ENCODE results near the gene EFCAB11.
"Not testable (repeated sequence)": the region's sequence is repeated elsewhere in the genome, so short reads cannot be mapped to it uniquely, and the experiment has no call there.

EFCAB11 gene

DNA sequence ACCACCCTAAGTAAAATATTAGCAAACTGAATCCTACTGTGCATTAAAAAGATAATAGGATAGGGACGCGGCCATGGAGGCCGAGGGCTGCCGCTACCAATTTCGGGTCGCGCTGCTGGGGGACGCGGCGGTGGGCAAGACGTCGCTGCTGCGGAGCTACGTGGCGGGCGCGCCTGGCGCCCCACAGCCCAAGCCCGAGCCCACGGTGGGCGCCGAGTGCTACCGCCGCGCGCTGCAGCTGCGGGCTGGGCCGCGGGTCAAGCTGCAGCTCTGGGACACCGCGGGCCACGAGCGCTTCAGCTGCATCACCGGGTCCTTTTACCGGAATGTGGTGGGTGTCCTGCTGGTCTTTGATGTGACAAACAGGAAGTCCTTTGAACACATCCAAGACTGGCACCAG lies 62.8 kb downstream of the EFCAB11 start:
- H3K27me3 Mint-ChIP-seq; H3K9me3 Mint-ChIP-seq; ATAC-seq (ENCODE audit: low read depth); DNase-seq (ENCODE audit: low spot score in 2 of 2); H3K36me3 Mint-ChIP-seq; H3K4me1 Mint-ChIP-seq; H3K4me3 Mint-ChIP-seq; H3K27ac Mint-ChIP-seq: not testable (repeated sequence)

DNA sequence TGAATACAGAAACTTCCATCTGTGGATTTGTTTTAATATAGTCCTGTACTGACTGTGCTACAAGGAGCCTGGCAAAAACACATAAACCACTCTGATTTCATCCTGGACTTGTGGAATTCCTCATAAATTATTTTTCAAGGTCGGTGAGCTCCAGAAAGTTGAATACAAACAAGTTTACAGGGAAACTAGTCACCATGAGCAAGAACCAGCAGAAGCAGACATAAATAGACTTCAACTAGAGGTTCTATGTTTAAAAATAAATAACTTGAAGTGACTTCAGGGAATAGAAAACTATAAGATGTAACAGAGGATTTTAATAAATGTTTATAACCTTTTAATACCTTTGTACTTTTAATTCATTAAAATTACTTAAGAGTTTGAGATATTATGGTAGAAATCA lies 63.5 kb downstream of the EFCAB11 start:
- Mint-ChIP-seq H3K36me3 (peaks cover 9% of the 10 kb centered on the region), H3K4me3 (no peak overlapping the region), H3K27ac (no peak overlapping the region), H3K27me3 (no peaks in the 10 kb centered on the region), H3K9me3 (peaks cover 7% of the 10 kb centered on the region), H3K4me1 (no peaks in the 10 kb centered on the region)
- ATAC-seq (ENCODE audit: low read depth) (no peak), DNase-seq (ENCODE audit: low spot score in 2 of 2) (no peak)

DNA sequence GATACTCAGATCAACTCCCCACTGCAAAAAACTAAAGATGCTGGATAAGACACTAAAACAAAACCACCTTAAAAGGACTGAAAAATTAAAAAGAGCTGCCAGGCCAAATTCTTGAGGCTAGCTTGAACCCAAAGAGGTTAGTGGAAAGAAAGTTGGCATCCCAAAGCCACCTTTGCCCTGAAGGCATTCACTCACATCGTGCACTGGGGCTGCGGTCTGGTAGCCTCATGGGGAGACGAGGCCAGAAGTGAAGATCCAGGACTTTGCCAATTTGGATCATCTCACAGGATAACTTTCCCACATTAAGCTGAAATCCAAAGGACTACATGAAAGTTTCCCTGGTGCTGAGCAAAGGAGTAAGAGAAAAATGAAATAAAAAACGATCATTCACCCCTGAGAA lies 63.9 kb downstream of the EFCAB11 start:
- no peaks in the 10 kb centered on the region for H3K27me3 Mint-ChIP-seq
- DNase-seq (ENCODE audit: low spot score in 2 of 2) (no peak), ATAC-seq (ENCODE audit: low read depth) (no peak)
- H3K4me1 Mint-ChIP-seq, result no peaks in the 10 kb centered on the region
- H3K27ac Mint-ChIP-seq, result no peak overlapping the region
- H3K4me3 Mint-ChIP-seq, result no peak overlapping the region
- peaks cover 4% of the 10 kb centered on the region for H3K9me3 Mint-ChIP-seq
- peaks cover 7% of the 10 kb centered on the region for H3K36me3 Mint-ChIP-seq

DNA sequence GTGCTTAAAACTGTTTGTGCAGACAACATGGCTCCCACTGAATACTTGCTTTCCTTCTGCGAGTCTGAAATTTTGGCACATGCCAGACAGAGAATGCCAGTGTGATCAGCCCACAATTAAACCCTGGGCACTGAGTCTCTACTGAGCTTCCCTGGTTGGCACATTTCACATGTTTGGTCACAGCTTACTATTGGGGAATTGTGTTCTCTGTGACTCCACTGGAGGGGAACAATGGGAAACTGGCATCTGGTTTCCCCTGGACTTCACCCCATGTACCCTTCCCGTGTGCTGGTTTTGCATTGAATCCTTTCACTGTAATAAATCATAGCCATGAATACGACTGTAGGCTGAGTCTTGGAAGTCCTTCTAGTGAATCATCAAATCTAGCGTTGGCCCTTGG lies 64.9 kb downstream of the EFCAB11 start:
- ATAC-seq (ENCODE audit: low read depth), result no peak
- peaks cover 9% of the 10 kb centered on the region for H3K36me3 Mint-ChIP-seq
- H3K27ac Mint-ChIP-seq, result no peak overlapping the region

DNA sequence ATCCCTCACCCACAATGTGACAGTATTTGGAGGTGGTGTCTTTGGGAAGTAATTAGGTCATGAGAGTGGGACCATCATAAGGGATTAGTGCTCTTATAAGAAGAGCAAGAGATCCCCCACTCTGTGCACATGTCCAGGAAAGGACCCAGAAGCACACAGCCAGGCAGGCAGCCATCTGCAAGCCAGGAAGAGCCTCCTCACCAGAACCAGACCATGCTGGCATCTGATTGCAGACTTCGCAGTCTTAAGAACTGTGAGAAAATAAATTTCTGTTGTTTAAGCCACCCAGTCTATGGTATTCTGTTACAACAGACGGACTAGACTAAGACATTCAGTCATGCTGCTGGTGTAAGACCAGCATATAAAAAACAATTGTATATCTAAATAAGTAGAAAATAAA lies 69.8 kb downstream of the EFCAB11 start:
- no peaks in the 10 kb centered on the region for H3K27me3 Mint-ChIP-seq
- no peaks in the 10 kb centered on the region for H3K4me1 Mint-ChIP-seq
- H3K9me3 Mint-ChIP-seq, result no peaks in the 10 kb centered on the region
- DNase-seq (ENCODE audit: low spot score in 2 of 2), result no peak
- H3K4me3 Mint-ChIP-seq, result no peak overlapping the region
- H3K36me3 Mint-ChIP-seq, result peaks cover 3% of the 10 kb centered on the region
- H3K27ac Mint-ChIP-seq, result no peak overlapping the region
- ATAC-seq (ENCODE audit: low read depth), result no peak

More for the DNA sequence above, 64.9 kb downstream of the EFCAB11 start:
- DNase-seq (ENCODE audit: low spot score in 2 of 2), result no peak
- no peak overlapping the region for H3K4me3 Mint-ChIP-seq
- H3K9me3 Mint-ChIP-seq, result peaks cover 4% of the 10 kb centered on the region
- no peaks in the 10 kb centered on the region for H3K27me3 Mint-ChIP-seq
- no peaks in the 10 kb centered on the region for H3K4me1 Mint-ChIP-seq

DNA sequence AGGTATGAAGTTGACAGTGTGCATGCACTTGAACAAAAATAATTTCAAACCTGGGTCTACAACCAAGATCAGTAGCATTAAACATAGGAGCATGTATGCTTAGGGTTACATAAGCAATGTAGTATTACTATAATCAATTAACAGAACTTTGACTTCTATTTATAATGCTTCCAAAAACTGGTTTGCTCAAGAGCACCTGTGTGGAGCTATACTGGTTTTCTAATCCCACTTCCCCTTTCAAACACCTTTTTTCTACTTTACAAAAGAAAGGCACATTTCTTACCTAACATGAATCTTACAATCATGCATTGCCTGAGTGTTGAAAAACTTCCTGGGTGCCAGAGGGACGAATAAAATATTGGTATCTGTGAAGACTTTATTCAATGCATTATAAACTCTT lies 72.7 kb downstream of the EFCAB11 start:
- Mint-ChIP-seq H3K27me3 (no peaks in the 10 kb centered on the region), H3K27ac (no peak overlapping the region)
- ATAC-seq (ENCODE audit: low read depth), result no peak

DNA sequence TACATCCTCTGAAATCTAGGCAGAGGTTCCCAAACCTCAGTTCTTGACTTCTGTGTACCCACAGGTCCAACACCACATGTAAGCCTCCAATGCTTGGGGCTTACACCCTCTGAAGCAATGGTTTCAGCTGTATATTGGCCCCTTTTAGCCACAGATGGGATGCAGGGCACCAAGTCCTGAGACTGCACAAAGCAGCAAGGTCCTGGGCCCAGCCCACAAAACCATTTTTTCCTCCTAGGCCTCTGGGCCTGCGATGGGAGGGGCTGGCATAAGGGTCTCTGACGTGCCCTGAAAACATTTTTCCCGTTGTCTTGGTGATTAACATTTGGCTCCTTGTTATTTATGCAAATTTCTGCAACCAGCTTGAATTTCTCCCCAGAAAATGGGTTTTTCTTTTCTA lies 80.4 kb downstream of the EFCAB11 start:
- DNase-seq (ENCODE audit: low spot score in 2 of 2); H3K4me1 Mint-ChIP-seq; ATAC-seq (ENCODE audit: low read depth); H3K27ac Mint-ChIP-seq; H3K4me3 Mint-ChIP-seq; H3K27me3 Mint-ChIP-seq: not testable (repeated sequence)
- Mint-ChIP-seq H3K9me3 (peaks cover 12% of the 10 kb centered on the region), H3K36me3 (peaks cover 28% of the 10 kb centered on the region)

More for the DNA sequence above, 72.7 kb downstream of the EFCAB11 start:
- Mint-ChIP-seq H3K4me3 (no peak overlapping the region), H3K36me3 (peaks cover 3% of the 10 kb centered on the region), H3K9me3 (no peaks in the 10 kb centered on the region), H3K4me1 (peaks cover 4% of the 10 kb centered on the region)
- DNase-seq (ENCODE audit: low spot score in 2 of 2), result no peak

DNA sequence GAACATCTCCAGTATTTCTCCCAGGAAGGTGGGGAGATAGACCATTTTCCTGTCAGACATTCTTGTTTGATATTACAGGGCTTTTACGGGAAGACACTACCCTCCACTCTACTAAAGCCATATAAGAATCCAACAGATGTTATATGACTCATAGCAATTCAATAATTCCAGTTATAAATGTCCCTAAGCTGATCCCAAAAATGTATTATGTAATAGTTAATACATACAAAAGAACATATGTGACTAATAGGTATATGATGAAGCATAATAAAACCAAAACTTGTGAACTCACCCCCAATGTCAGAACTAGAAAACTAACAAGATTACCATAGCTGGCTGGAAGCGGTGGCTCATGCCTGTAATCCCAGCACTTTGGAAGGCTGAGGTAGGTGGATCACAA lies 84.2 kb downstream of the EFCAB11 start:
- H3K9me3 Mint-ChIP-seq, result peaks cover 5% of the 10 kb centered on the region
- no peak overlapping the region for H3K4me3 Mint-ChIP-seq
- ATAC-seq (ENCODE audit: low read depth), result no peak
- H3K27me3 Mint-ChIP-seq, result no peaks in the 10 kb centered on the region
- peaks cover 28% of the 10 kb centered on the region for H3K36me3 Mint-ChIP-seq
- no peak overlapping the region for H3K27ac Mint-ChIP-seq
- DNase-seq (ENCODE audit: low spot score in 2 of 2), result no peak
- no peaks in the 10 kb centered on the region for H3K4me1 Mint-ChIP-seq

DNA sequence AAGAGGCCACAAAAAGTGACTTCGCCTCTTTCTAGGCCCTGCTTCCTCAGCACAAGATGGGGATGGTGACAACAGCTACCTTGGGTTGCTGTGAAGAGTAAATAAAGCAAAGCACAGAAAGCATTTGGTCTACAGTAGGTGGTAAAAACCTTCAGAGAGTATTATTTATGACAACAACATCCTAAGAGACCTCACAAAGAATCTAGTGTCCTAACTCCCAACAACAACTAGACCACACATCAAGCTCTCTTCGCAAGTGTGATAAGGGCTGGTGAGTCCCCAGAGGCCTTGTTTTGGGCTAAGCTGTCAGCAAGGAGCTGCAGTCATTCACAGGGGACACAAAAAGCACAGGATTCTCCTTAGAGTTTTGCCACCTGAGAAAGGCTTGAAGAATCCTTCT lies 84.9 kb downstream of the EFCAB11 start:
- no peak for DNase-seq (ENCODE audit: low spot score in 2 of 2)
- peaks cover 3% of the 10 kb centered on the region for H3K9me3 Mint-ChIP-seq
- no peak overlapping the region for H3K27ac Mint-ChIP-seq
- no peaks in the 10 kb centered on the region for H3K4me1 Mint-ChIP-seq
- H3K27me3 Mint-ChIP-seq, result no peaks in the 10 kb centered on the region
- no peak overlapping the region for H3K4me3 Mint-ChIP-seq
- ATAC-seq (ENCODE audit: low read depth), result no peak
- peaks cover 25% of the 10 kb centered on the region for H3K36me3 Mint-ChIP-seq

DNA sequence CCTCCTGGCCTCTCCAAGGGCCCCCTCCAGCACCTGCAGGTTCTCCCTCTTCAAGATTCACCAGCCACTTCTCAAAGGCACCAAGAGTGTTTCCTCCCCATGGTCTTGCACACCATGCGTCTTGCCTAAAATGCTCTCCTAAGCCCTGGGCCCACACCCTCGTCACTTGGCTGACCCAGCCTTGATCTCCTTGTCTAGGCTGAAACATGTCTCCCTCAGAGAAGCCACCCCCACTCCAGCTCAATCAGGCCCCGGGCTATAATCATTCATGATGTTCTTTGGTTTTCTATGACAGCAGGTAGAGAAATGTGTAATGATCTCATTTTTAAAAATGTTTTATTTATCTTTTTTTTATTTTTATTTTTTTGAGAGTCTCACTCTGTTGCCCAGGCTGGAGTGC lies 88.1 kb downstream of the EFCAB11 start:
- H3K36me3 Mint-ChIP-seq, result peaks cover 17% of the 10 kb centered on the region
- no peaks in the 10 kb centered on the region for H3K9me3 Mint-ChIP-seq
- ATAC-seq (ENCODE audit: low read depth) (no peak), DNase-seq (ENCODE audit: low spot score in 2 of 2) (no peak)
- no peak overlapping the region for H3K4me3 Mint-ChIP-seq
- H3K27me3 Mint-ChIP-seq, result no peaks in the 10 kb centered on the region
- no peaks in the 10 kb centered on the region for H3K4me1 Mint-ChIP-seq
- H3K27ac Mint-ChIP-seq, result no peak overlapping the region

DNA sequence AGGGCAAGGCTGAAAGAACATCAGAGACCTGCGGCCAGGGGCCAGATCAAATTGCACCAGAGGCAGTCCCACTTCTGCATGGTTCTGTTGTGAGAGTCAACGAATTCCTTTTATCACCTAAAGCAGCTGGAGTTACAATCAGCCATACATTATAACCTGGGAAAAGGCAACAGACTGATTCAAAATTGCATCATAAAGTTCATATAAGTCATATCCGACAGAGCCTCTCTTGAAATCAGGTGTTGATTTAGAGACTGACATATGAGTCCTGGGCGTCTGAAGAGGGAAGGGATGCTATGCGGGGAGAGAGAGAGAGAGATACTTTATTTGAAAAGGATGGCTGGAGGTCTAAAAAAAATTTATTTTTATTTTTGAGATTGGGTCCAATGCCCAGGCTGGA lies 89.4 kb downstream of the EFCAB11 start:
- no peak for ATAC-seq (ENCODE audit: low read depth)
- Mint-ChIP-seq H3K4me3 (no peak overlapping the region), H3K27ac (no peak overlapping the region), H3K36me3 (peaks cover 22% of the 10 kb centered on the region), H3K9me3 (peaks cover 2% of the 10 kb centered on the region), H3K27me3 (no peaks in the 10 kb centered on the region), H3K4me1 (no peaks in the 10 kb centered on the region)
- DNase-seq (ENCODE audit: low spot score in 2 of 2), result no peak

DNA sequence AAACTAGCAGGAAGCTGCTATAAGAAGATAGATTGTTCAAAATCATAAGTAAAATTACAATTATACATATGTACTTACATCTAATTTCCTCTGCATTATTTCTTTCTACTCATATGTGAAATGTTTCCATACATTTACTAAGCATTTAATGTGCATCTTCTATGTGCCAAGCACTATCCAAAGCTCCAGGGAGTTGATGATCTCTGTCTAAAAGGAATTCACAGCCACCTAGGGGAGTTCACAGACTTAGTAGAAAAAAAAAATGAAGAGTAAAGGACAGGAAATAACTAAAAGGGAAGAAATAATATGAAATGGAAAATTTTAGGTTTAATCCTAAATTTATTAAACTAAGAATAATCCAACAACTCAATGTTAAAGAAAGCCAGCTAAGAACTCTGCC lies 91.7 kb downstream of the EFCAB11 start:
- DNase-seq (ENCODE audit: low spot score in 2 of 2), result no peak
- no peaks in the 10 kb centered on the region for H3K27me3 Mint-ChIP-seq

DNA sequence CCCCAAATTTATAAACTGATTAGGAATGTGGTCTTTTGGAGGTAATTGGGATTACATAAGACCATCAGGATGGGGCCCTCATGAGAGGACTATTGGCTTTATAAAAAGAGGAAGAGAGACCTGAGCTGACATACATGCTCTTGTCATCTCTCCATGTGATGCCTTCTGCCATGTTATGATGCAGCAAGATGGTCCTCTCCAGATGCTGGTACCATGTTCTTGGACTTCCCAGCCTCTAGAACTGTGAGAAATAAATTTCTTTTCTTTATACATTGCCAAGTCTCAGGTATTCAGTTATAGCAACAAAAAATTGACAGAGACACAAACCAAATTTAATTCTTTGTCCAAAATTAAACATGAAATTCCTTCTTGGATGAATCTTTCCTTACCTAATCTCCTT lies 92.9 kb downstream of the EFCAB11 start:
- peaks cover 2% of the 10 kb centered on the region for H3K9me3 Mint-ChIP-seq
- ATAC-seq (ENCODE audit: low read depth) (no peak), DNase-seq (ENCODE audit: low spot score in 2 of 2) (no peak)
- no peak overlapping the region for H3K27ac Mint-ChIP-seq
- H3K4me3 Mint-ChIP-seq, result no peak overlapping the region
- no peaks in the 10 kb centered on the region for H3K4me1 Mint-ChIP-seq
- no peaks in the 10 kb centered on the region for H3K27me3 Mint-ChIP-seq
- H3K36me3 Mint-ChIP-seq, result peaks cover 17% of the 10 kb centered on the region

More for the DNA sequence above, 91.7 kb downstream of the EFCAB11 start:
- H3K4me3 Mint-ChIP-seq, result no peak overlapping the region
- H3K9me3 Mint-ChIP-seq, result peaks cover 2% of the 10 kb centered on the region
- peaks cover 19% of the 10 kb centered on the region for H3K36me3 Mint-ChIP-seq
- H3K27ac Mint-ChIP-seq, result no peak overlapping the region
- no peaks in the 10 kb centered on the region for H3K4me1 Mint-ChIP-seq
- ATAC-seq (ENCODE audit: low read depth), result no peak

DNA sequence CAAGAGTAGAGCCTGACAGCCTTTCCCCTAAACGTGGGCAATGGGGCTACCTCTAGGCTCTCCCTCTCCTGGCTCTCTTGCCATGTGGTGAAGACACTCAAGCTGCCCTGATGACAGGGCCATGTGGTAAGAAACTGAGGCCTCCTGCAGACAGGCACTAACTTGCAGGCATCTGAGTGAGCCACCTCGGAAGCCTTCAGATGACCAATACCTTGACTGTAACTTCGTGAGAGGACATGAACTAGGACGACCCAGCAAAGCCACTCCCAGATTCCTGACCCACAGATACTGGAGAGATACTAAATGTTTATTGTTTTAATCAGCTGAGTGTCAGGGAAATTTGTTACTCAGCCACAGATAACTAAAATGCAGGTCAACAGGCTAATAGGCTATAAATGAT lies 96.4 kb downstream of the EFCAB11 start:
- DNase-seq (ENCODE audit: low spot score in 2 of 2) (no peak), ATAC-seq (ENCODE audit: low read depth) (no peak)
- H3K4me1 Mint-ChIP-seq, result no peaks in the 10 kb centered on the region
- H3K27ac Mint-ChIP-seq, result no peak overlapping the region
- no peaks in the 10 kb centered on the region for H3K27me3 Mint-ChIP-seq
- H3K36me3 Mint-ChIP-seq, result peaks cover 11% of the 10 kb centered on the region
- no peak overlapping the region for H3K4me3 Mint-ChIP-seq
- peaks cover 2% of the 10 kb centered on the region for H3K9me3 Mint-ChIP-seq

DNA sequence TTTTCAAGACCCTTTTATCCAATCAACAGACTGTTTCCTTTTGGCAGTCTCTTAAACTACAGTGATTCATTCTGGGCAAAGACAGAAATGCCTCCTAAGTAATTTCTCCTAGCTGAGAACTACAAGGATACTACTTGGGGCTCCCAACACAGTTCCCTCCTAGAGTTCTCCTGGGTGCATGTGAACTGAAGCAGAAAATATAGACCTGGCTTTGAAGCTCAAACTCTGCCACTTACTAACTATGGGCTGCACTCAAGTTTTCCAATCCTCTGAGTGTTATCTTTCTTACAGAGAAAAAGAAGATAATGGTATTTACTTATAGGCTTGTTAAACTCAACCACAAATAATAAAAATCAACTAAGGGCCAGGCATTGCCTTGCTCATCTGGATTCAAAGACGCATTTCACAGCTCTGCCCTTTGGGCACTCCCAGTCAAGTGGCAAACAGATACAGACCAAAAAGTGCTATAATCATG lies 97.6 kb downstream of the EFCAB11 start:
- peaks cover 10% of the 10 kb centered on the region for H3K36me3 Mint-ChIP-seq
- H3K4me1 Mint-ChIP-seq, result no peaks in the 10 kb centered on the region
- ATAC-seq (ENCODE audit: low read depth) (no peak), DNase-seq (ENCODE audit: low spot score in 2 of 2) (no peak)
- no peak overlapping the region for H3K27ac Mint-ChIP-seq
- no peak overlapping the region for H3K4me3 Mint-ChIP-seq
- peaks cover 2% of the 10 kb centered on the region for H3K9me3 Mint-ChIP-seq
- no peaks in the 10 kb centered on the region for H3K27me3 Mint-ChIP-seq

Measured in memory B cell (primary cell).